Embryonic facial prominence (tissue), 1 donor: ENCODE results near the gene FRK.
"Not testable (repeated sequence)": the region's sequence is repeated elsewhere in the genome, so short reads cannot be mapped to it uniquely, and the experiment has no call there.

ENCODE experiments used
- DNase-seq: peaks from one replicate; pipeline ENCODE4 v3.0.0-alpha.2; 2016; ENCODE audit errors: extremely low spot score

FRK gene

DNA sequence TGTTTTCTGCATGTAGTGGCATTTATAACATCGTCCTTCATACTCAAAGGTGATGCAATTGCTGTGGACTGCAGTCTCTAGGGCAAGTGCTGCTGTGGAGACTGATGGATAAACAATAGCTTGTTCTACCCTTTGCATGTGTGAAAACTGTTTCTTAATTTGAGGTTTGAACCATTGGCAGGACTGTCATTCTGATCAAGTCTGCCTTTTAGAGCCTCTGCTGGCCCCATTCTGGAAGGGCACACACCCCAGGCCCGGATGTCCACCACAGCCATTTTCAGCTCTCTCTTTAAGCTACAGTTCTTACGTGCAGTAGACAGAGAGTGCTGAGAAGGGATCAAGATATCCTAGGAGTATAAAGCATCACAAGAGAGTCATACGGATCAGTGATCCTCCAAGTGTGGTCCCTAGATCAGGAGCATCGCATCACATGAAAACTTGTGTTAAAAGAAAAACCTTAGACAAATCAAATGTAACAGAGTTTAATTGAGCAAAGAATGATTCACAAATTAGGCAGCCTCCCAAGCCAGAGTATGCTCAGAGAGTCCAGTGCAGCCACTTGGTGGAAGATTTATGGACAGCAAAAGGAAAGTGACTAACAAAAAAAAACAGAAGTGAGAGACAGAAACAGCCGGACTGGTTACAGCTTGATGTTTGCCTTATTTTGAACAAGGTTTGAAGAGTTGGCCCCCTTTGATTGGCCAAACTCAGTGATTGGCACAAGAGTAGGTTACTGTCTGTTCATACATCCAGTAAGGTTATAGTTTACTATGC, 52.0 kb downstream of the FRK start:
- no peak for DNase-seq

DNA sequence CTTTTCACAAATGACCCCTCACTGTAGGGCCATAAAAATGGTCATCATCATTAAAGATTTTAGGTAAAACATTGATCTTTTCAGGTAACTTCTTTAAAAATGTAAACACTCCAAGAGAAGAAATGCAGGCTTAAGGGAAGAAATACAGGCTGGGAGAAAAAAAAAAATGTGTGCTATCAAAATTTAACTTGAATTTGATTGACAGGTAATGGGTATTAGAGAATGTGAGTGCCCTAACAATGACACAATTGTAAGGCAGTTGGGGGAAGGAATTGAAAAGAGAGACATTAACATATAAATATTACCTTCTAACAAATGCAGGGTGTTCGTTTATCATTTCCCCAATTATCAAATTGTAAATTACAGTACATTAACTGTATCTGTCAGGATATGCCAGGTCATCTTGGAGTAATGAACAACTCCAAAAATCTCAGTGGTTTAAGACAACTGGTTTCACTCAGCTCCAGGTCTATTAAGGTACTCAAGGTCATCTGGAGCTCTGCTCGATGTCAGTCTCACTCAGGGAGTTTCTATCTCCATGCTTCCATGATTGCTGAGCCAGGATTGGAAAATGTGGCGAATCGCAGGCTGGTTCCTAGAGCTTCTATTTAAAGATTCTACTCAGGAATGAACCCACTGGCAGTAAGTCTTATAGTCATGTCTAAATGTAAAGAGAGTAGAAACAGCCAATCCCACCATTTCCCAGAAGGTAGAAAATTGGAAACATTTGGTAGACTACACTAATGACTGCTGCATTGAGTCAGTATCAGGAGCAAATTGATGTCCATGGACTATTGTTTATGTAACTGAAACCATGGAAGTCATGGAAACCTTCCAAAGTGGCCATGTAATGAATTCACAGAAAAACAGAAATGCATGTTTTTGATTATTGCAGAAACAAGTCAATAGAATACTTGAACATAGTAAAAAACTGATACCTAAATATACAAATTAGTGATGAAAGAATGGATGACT, 55.6 kb downstream of the FRK start:
- peak; percentile 55 for DNase-seq

DNA sequence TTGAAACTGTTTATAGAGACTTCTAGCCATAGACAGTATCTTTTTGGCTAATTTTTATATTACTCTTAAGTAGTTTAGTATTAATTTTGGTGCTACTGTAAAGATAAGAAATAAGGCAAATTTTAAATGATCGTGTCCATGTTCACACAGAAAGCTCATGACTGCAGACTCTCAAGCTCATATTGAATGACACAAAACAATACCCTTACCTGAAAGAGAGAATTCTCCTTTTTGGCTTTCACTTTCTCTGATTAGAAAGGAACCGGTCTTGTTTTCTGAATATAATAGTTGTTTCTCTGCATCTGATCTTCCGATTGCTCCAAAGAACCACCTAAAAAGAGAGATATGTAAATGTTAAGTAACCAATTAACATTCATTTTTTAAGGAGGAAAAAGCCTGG, 57.0 kb downstream of the FRK start:
- no peak for DNase-seq

DNA sequence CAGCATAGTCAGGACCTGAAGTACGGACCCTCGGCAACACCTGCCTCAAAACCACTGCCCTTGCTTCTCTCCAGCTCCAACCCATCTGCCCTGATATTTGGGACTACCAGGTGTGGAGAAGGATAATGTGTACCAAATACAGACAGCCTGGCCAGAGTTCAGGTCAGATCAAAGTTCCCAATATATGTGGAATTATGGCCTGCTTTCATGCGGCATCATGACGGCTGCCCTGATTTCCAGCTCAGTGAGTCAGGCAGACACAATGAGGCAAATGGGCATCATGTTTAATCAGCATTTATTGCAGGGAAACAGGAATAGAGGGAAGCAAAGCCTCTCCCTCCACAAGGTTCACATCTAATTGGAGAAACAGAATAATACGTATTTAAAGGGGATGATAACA, 57.9 kb downstream of the FRK start:
- no peak for DNase-seq

DNA sequence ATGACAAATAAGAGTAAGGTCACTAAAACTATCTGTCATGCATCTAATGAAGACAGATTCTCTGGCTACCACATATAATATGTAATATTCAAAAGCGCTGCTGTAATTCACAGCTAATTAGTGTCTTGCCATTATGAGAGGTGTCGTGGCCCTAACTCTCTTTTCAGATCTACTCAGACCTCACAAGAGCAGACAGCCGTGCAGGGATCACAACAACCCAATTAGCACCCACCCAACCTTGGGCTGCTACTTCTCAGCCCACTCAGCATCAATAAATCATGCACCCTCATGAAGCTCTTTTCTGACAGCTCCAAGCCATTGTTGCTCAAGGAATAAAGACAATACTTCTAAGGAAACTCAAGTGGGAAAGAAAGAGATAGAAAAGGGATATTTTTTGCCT, 61.5 kb downstream of the FRK start:
- no peak for DNase-seq

DNA sequence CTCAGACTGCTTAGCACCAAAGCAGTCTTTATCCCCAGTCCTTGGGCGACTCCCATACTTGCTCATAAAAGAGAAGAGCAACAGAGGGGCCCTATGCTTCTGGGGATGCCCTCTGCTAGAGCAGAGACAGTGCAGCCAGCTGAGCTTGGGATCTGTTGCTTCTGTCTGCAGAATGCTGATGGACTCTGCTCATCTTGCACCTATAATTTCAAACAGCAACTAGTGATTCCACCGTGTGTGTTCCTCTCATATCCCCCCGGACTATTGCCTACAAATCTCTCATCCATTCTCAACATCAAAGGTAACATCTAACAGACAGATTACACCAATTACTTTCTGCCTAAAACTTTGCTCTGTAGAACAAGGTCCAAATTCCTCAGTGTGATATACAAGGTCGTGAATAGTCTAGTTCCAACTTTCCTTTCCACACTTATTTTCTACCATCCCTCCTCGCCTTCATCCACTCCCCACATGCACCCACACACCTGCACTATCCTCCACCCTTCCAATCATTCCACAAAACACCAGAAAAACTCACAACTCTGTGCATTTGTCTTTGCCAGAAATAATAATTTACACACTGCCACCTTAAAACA, 62.6 kb downstream of the FRK start:
- no peak for DNase-seq

DNA sequence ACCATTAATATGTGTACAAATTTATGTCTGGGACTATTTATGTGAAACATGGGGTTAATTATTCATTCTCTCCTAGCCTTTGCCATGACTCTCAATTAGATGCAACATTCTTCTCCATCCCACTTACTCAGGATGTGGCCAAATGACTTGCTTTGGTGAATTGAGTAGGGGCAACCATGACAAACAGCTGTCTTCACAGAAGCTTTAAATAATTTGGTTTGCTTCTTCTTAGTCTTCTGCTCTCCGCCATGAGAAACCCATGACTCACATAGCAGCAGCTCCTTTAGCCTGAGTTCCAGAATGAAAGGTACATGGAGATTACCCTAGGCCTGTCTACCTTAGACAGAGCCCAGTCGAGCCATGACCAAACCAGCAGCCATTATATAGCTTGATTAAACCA, 74.7 kb downstream of the FRK start:
- no peak for DNase-seq

DNA sequence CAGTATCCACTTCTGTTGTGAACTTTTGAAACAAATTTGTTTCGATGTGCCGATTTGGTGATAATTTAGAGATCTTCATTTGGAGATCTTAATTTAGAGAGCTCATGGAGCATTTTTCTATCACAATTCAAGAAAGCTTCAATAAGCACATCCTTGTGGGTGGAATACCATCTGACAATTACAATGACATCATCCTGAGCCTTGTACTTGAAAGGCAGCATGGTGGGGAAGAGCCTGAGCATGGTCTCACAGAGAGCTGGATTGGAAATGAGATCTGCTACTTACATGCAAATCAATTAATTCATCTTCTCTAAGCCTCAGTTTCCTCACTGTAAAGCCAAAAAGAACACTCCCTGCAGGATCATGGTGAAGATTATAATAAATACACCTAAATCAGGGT, 75.9 kb downstream of the FRK start:
- DNase-seq: no peak

DNA sequence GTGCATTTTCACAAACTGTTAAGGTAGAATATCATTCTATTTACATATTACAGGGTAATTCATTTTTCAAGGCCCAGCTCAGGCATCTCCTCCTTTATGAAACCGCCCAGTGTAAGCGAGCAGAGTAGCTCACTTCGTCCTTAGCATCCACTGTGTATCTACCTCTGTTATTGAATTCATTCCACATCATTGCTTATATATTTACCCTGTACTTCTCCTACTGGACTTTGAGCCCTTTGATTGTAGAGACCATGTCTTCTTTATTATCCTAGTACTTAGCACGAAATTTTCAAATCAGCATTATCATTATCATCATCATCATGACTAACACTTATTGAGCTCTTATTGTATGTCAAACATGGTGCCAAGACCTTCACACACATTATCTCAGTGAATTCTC, 76.7 kb downstream of the FRK start:
- DNase-seq: no peak

DNA sequence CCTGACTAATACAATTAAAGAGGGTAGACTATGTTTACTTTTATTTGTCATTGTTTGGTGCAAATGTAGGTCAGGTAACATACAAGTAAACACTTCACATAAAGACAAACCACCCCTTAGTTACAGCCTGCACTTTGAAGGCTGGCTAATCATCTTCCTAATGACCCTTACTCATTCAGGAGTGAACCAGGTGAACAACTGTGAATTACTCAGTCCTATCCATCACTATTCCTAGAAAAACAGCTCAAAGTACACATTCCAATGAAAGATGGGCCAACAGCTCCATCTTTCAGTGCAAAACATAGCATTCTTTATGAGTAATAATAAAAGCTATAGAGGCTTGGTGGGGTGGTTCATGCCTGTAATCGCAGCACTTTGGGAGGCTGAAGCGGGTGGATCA, 78.2 kb downstream of the FRK start:
- DNase-seq: no peak

DNA sequence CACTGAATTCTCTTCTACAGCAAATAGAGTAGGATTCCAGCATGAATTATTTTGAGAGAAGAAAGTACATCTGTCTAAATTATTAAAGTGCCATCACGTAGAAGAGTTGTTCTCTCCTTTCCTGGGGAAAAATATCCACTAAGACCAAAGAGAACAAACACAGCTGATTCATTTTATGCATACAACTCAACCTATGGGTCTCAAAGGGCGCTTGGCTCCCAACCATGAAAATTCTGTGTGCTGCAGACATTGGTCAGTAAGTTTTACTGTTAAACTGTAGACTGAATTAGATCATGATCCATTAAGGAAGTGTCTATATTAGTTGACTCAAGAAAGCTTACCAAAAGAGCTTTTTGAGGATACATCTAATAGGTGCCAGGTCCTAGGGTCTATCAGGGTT, 83.5 kb downstream of the FRK start:
- no peak for DNase-seq

DNA sequence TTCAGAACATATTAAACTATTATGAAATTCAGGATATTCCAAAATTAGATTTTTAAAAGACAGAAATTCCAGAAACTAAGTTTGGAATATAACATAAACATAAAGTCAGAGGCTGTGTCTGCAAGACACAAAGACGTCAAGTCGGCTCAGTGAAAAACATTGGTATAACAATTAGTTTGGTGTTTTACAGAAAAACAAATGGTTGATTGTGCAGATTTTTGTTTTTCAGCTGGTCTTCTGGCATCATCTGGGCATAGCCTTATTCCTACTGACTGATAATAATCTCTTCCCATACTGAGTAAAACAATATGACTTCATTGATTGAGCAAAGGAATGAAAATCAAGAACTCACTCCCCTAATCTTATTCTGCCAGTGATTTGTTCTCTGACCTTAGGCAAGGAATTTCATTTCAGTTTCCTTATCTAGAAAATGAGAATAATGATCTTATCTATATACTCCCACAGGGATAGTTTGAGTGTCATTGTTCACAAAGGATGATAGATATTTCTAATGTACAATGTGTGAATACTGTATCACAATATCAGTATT, 84.3 kb downstream of the FRK start:
- no peak for DNase-seq

DNA sequence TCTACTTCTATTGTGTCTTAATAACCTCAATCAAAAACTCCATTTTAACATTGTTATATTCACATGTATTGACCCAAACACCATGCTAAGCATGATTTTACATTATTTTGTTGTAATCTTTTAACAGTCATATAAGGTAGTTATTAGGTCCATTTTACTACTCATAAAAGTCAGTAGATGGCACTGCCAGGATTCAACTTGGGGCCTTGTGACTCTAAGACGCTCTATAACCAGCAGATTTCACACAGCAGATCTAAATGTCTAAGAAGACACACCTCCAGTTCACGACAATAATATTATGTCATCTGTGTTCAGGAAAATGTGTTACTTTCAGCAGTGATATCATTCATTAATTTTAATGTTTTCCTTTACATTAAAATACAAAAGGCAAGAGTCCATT, 88.0 kb downstream of the FRK start:
- DNase-seq: no peak

DNA sequence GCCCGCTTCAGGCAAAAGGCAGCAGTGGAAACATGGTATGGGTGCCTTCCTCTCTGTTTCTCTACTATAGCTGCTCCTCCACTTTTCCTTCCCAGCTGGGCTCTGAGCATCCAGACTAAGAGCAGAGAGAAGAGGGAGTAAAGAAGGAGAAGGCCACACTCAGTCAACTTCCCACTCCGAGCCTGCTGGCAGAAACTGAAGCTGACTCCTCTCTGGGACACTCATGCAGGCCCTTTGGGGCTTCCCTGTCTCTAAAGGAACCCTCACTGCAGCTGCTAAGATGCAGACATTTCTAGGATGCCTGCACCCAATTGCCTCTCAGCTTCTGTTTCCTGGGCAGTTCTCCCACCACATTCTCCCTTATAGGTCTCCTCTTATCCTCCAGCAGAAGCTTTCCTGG, 88.9 kb downstream of the FRK start:
- DNase-seq: no peak

DNA sequence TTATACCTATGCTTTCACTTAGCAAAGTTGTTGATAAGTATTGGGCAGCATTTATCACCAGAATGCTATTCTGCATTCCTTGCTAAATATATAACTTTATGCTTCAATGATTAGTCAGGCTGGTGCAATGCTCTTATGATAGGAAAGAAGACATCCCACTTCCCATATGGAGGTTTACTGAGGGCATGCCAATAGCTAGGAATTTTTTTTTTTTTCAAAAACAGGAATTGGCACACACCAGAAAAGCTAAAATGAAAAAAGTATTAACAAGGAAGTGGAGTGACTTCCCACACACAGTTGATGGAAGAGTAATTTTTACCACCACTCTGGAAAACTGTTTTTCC, 90.8 kb downstream of the FRK start:
- no peak for DNase-seq

DNA sequence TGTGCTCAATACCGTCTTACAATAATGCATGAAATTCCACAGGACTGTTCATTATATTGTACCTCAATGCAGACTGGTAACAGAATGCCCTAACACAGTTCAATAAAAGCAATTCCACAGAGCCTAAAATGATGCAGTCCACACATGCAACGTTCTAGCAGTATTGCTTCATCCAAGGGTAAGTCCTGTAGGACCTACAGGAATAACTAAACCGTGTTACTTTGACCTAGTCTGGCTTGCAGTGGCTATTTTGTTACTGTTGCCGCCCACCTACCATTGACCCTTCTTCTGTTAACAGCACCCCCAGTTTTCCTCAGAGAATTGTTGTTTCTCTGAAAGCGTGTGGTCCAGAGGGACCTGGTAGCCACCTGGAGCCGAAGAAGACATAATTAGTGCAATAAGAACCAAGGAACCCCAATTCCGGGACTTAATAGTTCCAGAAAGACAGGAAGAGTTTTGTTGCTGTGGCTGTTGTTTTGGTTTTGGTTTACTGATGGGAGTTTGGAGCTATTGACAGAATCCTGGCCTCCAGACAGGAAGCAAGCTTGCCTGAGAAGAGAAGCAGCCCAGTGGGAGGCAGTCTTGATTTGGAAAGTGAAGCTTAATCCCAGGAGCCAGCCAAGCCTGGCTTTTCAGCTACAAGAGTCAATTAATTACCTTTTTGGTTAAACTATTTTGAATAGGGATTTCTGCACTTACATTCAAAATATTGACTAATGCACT, 91.3 kb downstream of the FRK start:
- DNase-seq: no peak

DNA sequence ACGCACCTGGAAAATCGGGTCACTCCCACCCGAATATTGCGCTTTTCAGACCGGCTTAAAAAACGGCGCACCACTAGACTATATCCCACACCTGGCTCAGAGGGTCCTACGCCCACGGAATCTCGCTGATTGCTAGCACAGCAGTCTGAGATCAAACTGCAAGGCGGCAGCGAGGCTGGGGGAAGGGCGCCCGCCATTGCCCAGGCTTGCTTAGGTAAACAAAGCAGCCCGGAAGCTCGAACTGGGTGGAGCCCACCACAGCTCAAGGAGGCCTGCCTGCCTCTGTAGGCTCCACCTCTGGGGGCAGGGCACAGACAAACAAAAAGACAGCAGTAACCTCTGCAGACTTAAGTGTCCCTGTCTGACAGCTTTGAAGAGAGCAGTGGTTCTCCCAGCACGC, 100.4 kb downstream of the FRK start:
- DNase-seq: not testable (repeated sequence)

DNA sequence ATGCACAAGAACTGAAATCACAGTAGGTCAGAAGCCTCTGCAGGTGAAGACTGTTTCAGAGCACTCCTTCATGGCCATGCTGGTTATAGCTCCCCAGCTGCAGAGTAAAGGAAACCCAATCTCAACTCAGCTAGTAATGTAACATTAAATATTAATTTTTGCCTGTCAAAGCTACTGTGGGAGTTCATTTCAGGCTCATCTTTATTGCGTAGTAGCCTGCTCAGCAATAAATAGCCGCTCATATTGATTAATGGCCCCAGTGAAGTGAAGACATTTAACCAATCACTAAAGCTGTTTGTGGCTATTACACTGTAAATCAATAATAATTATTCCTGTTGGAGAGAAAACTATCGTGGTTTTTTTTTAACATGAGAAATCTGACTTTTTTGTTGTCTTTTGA, 101.7 kb downstream of the FRK start:
- no peak for DNase-seq

DNA sequence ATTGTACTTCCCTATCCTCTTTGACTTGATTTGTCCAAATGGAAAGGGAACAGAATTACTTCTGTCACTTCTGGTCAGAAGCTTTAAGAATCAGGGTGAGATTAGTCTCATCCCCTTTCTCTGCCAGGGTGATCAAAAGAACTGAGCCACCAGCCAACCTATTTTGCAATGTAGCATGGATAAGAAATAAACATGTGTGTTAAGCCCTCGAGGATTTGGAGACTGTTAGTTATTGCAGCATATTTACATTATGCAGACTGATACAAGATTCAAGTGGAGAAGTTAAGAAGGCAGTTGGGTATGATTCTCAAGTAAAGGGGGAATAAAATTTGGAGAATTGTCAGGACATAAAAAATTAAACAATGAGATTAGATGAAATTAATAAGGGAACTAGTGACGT, 106.0 kb downstream of the FRK start:
- DNase-seq: no peak

DNA sequence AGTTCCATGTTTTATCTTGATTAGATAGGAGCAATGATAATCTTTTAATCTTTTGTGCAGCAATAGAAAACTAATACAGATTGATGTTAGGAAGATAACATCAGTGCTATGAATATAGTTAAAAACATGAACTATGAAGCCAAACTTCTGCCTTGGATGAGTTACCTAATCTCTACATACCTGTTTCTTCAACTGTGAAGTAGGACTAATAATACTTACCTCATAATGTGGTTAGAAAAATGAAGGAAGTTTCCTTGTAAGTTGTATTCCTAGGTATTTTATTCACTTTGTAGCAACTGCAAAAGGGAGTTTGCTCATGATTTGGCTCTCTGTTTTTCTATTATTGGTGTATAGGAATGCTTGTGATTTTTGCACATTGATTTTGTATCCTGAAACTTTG, 111.9 kb downstream of the FRK start:
- DNase-seq: no peak

DNA sequence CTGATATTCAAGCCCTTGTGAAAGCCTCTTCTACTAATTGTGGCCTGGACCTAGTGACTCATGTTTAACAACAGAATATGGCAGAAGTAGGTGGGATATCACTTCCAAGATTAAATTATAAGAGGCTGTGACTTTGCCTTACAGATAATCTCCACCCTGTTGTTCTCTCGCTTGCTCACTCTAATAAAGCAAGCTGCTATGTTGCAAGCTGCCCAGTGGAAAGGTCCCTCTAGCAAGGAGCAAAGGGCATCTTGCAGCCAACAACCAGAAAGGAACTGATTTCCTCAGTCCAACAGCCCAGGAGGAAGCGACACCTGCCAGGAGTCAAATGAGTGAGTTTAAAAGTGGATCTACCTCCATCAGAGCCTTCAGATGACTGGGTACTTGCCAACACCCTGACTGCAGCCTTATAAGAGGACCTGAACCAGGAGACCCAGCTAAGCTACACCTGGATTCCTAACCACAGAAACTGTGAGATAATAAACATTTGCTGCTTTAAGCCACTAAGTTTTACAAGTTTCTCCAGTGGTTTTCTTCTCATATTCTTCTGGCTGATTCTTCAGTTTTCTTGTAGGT, 112.6 kb downstream of the FRK start:
- DNase-seq: no peak

DNA sequence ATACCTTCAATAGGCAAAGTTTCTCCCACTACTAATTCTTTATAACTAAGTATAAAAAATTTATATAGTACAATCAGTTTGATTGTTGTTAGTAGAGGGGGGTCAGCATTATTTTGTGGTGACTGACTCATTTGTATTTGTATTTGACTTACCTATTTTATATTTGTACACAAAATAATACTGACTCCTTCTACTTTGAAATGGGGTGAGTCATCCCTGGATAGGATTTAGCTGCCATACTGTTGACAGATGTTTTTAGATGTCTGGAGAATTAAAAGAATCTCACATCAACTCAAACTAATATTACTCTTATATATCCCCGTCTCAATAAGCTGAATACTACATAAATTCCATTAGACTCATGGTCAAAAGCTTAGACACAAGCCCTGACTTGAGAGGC, 114.9 kb downstream of the FRK start:
- no peak for DNase-seq
